Upper lobe of left lung (tissue), 6 donors: ENCODE measurements around the gene HBM. TPM values are rescaled to one million over a fixed set of nuclear protein-coding genes. Genes with fewer than 3 reads are reported as not detected.
"Not testable (repeated sequence)": the region's sequence is repeated elsewhere in the genome, so short reads cannot be mapped to it uniquely, and the experiment has no call there.

Source experiments
- ATAC-seq, 2 donors: fragments of 200-7000 bp; cut with Tn5 transposase; one replicate each; pipeline ENCODE4 v1.9.1; 2022; ENCODE audit warnings: mild to moderate bottlenecking in 2 of 2, moderate library complexity in 2 of 2; ENCODE audit not compliant: low FRiP score in 2 of 2
- DNase-seq, 2 donors: peaks; one replicate each; pipeline ENCODE4 v3.0.0-alpha.2; 2019 to 2020
- H3K27ac ChIP-seq, 4 donors: fragments of 200-600 bp; sonication (generic); one replicate each; pipeline ENCODE4 v1.5.1; 2016 to 2019
- H3K27me3 ChIP-seq, 4 donors: fragments of 200-600 bp; sonication (generic); one replicate each; pipeline ENCODE4 v1.5.1; 2017 to 2019
- H3K36me3 ChIP-seq, 4 donors: fragments of 200-600 bp; sonication (generic); one replicate each; pipeline ENCODE4 v1.5.1; 2016 to 2019
- H3K4me1 ChIP-seq, 4 donors: fragments of 200-600 bp; sonication (generic); one replicate each; pipeline ENCODE4 v1.5.1; 2018 to 2019
- H3K4me3 ChIP-seq, 4 donors: fragments of 200-600 bp; sonication (generic); one replicate each; pipeline ENCODE4 v1.5.1; 2017 to 2019; ENCODE audit warnings: mild to moderate bottlenecking in 2 of 4, moderate library complexity in 1 of 4
- H3K9me3 ChIP-seq, 4 donors: fragments of 200-600 bp; sonication (generic); one replicate each; pipeline ENCODE4 v1.5.1; 2018 to 2019
- CTCF ChIP-seq, 6 experiments: fragments of 450-650 bp in 4 of 6; fragments of 200-600 bp in 2 of 6; sonication (generic) in 2 of 6; IDR thresholded peaks; one replicate each; pipeline ENCODE4 v1.5.1; 2016 to 2019; ENCODE audit warnings: antibody characterized with exemption in 6 of 6
- EP300 ChIP-seq, 4 donors: sonication (generic); formaldehyde crosslinking; IDR thresholded peaks; one replicate each; pipeline ENCODE4 v1.5.1; 2017; ENCODE audit warnings: antibody characterized with exemption in 4 of 4, control low read depth in 2 of 4
- POLR2A ChIP-seq, 4 donors: fragments of 450-650 bp; IDR thresholded peaks; one replicate each; pipeline ENCODE4 v1.5.1; 2016 to 2017; ENCODE audit warnings: antibody characterized with exemption in 4 of 4, mild to moderate bottlenecking in 2 of 4
- POLR2AphosphoS5 ChIP-seq, 2 donors: sonication (generic); formaldehyde crosslinking; IDR thresholded peaks; one replicate each; pipeline ENCODE4 v1.5.1; 2017; ENCODE audit warnings: antibody characterized with exemption in 2 of 2
- WGBS, 2 donors: methylation state at CpG; one replicate each; pipeline ENCODE4 v1.1.5; 2017 to 2018; 5-methylcytosine and 5-hydroxymethylcytosine counted together
- total RNA-seq, 6 donors: library from RNA; depleted of rRNA in 4 of 6; stranded (reverse); fragments of >200 nt in 4 of 6; gene quantifications; one replicate each; pipeline versions ENCODE4 v1.1.0 to v1.2.1, GENCODE V29; 2016 to 2021
- donor health status: DM: no; HTN: no; CAD: no; lungs with moderate emphysema.
- donor health status: DM: no; HTN: yes; CAD: no; lungs with severe emphysema.

Gene HBM
- total RNA-seq, 6 donors from 2014 or later: 1.7 TPM; not detected in 5

- H3K4me1 ChIP-seq: no peaks in the 10 kb centered on the region
- ATAC-seq (no peak), DNase-seq (no peak)
- no peaks in the 10 kb centered on the region for H3K27me3 ChIP-seq
- TF ChIP-seq POLR2A (IDR thresholded peaks at IDR 0.05) (no peak), CTCF (IDR thresholded peaks at IDR 0.05) (no peak), EP300 (IDR thresholded peaks at IDR 0.05) (no peak), POLR2AphosphoS5 (IDR thresholded peaks at IDR 0.05) (no peak)
- no peak overlapping the region for H3K4me3 ChIP-seq
- 94 to 100% methylated on average over 6 of the region's 6 CpGs for WGBS, 2 donors
- peaks cover 32 to 100% (median 98%) of the 10 kb centered on the region in 4 donors for H3K36me3 ChIP-seq
- no peaks in the 10 kb centered on the region for H3K9me3 ChIP-seq
- no peak overlapping the region for H3K27ac ChIP-seq
Measured at GRCh38 chr16:194516-194915, 28.7 kb downstream of the HBM start.

DNA sequence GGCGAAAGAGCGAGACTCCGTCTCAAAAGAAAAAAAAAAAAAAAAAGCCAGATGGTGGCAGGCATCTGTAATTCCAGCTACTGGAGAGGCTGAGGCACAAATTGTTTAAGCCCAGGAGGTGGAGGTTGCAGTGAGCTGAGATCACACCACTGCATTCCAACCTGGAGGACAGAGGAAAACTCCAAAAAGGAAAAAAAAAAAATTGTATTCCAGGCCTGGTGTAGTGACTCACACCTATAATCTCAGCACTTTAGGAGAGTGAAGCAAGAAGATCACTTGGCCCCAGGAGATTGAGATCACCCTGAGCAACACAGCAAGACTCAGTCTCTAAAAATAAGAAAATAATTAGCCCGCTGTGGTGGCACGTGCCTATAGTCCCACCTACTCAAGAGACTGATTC is 34.6 kb downstream of the HBM start:
- DNase-seq (no peak), ATAC-seq (no peak)
- no peak overlapping the region for H3K27ac ChIP-seq
- TF ChIP-seq CTCF (IDR thresholded peaks at IDR 0.05): no peak
- TF ChIP-seq POLR2A (IDR thresholded peaks at IDR 0.05): no peak
- no peak for TF ChIP-seq POLR2AphosphoS5 (IDR thresholded peaks at IDR 0.05)
- no peak for TF ChIP-seq EP300 (IDR thresholded peaks at IDR 0.05)
- H3K4me3 ChIP-seq: no peak overlapping the region
- WGBS, 2 donors: 95 to 99% methylated on average over 5 of the region's 5 CpGs
- no peaks in the 10 kb centered on the region for H3K4me1 ChIP-seq
- H3K36me3 ChIP-seq: peaks cover 21 to 93% (median 84%) of the 10 kb centered on the region in 4 donors
- H3K27me3 ChIP-seq: no peaks in the 10 kb centered on the region
- no peaks in the 10 kb centered on the region for H3K9me3 ChIP-seq

- Histone ChIP-seq H3K27ac (no peak overlapping the region), H3K4me3 (no peak overlapping the region), H3K36me3 (peaks cover 32 to 92% (median 82%) of the 10 kb centered on the region in 4 donors), H3K9me3 (no peaks in the 10 kb centered on the region), H3K4me1 (no peaks in the 10 kb centered on the region), H3K27me3 (no peaks in the 10 kb centered on the region)
- 93 to 95% methylated on average over 4 of the region's 4 CpGs for WGBS, 2 donors
- TF ChIP-seq EP300 (IDR thresholded peaks at IDR 0.05) (no peak), POLR2AphosphoS5 (IDR thresholded peaks at IDR 0.05) (no peak), CTCF (IDR thresholded peaks at IDR 0.05) (no peak), POLR2A (IDR thresholded peaks at IDR 0.05) (no peak)
- DNase-seq (no peak), ATAC-seq (no peak)
Measured at GRCh38 chr16:203246-203645, 37.5 kb downstream of the HBM start.

DNA sequence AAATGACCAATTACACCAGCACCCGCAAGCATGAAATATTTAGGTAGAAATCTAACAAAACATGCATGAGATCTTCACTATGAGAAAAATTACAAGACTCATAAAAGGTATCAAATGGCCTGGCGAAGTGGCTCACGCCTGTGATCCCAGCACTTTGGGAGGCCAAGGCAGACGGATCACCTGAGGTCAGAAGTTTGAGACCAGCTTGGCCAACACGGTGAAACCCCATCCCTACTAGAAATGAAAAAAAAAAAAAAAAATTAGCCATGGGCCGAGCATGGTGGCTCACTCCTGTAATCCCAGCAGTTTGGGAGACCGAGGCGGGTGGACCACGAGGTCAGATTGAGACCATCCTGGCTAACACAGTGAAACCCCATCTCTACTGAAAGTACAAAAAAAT is 38.3 kb downstream of the HBM start:
- not testable (repeated sequence) for H3K9me3 ChIP-seq, H3K4me3 ChIP-seq, H3K27me3 ChIP-seq, H3K4me1 ChIP-seq, ATAC-seq, DNase-seq, H3K27ac ChIP-seq
- WGBS, 2 donors: 91 to 93% methylated on average over 9 of the region's 9 CpGs
- peaks cover 37 to 92% (median 81%) of the 10 kb centered on the region in 4 donors for H3K36me3 ChIP-seq

DNA sequence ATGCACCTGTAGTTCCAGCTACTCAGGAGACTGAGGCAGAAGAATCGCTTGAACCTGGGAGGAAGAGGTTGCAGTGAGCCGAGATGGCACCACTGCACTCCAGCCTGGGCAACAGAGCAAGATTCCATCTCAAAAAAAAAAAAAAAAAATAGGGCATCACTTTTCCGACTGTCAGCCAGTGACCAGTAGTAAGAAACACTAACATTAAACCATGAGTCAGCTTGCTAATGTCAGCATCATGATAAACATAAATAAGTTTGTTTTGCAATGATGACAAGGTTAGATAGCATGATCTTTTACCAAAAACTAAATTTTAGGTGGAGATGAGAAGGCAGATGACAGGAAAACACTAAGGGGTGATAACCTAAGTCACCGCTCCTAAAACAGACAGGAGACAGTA is 43.6 kb downstream of the HBM start:
- not testable (repeated sequence) for ATAC-seq, DNase-seq, H3K27ac ChIP-seq, H3K9me3 ChIP-seq, H3K4me3 ChIP-seq, H3K27me3 ChIP-seq, H3K4me1 ChIP-seq
- WGBS, 2 donors: 90 to 95% methylated on average over 4 of the region's 4 CpGs
- peaks cover 31 to 90% (median 71%) of the 10 kb centered on the region in 4 donors for H3K36me3 ChIP-seq

DNA sequence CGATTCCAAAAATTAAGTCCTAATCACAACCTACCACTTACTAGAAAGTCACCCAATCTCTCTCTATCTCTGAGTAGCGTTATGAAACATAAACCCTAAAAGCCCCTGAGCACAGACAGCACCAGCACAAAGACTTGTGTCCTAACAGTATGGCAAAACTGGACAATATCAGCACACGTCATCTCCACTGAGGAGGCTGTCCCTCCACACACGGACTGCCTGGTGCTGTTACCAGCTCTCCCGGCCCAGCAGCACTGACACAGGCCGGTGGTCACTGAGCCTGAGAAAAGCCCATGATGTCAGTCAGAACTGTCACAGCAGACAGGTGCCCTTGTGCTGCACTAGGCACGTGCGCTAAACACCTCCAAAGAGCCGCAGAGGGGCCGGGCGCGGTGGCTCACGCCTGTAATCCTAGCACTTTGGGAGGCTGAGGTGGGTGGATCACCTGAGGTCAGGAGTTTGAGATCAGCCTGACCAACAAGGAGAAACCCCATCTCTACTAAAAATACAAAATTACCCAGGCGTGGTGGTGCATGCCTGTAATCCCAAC is 45.9 kb downstream of the HBM start:
- DNase-seq: peak in 1 of 2 donors; percentile 60

More for the DNA sequence above, 45.9 kb downstream of the HBM start:
- peaks cover 18 to 89% (median 66%) of the 10 kb centered on the region in 4 donors for H3K36me3 ChIP-seq
- H3K27me3 ChIP-seq, H3K27ac ChIP-seq, H3K4me1 ChIP-seq, ATAC-seq, H3K9me3 ChIP-seq, H3K4me3 ChIP-seq: not testable (repeated sequence)
- 91 to 93% methylated on average over 14 of the region's 14 CpGs for WGBS, 2 donors
